Measurements from ENCODE around the gene ST3GAL6.

ST3GAL6 gene

GRCh38 chr3:98741121-98741716 lies 21.9 kb upstream of the ST3GAL6 start:
- no peak for DNase-seq

DNA sequence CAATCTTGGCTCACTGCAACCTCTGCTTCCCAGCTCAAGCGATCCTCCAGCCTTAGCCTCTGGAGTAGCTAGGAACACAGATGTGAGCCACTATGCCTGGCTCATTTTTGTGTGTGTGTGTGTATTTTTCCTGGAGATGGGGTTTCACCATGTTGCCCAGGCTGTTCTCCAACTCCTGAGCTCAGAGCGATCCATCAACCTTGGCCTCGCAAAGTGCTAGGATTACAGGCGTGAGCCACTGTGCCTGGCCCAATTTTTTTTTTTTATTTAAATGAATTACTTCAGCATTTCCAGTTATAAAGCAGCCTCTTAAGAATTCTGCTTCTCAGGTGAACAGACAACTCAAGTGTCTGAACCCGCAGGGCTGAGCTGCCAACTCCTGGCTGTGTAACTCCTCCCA lies 20.1 kb upstream of the ST3GAL6 start:
- no peak for DNase-seq

GRCh38 chr3:98744283-98744682 lies 18.9 kb upstream of the ST3GAL6 start:
- DNase-seq = no peak

DNA sequence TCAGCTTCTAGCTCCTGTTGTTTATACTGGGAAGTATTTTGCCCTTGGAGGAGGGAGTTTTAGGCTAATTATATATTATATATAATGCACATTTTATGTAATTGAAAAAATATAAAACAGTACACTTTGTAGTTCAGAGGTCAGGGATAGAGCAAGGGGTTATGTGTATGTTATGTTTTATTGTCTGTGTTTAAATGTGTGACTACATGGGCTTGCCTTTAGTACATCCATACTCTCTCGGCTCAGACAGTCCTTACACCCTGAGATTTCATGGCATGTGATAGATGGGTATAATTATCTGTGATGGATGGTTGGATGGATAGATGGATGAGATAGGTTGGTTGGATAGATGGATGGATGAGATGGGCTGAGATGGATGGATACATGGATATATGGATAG lies 17.4 kb upstream of the ST3GAL6 start:
- DNase-seq = no peak

- no peak for DNase-seq
Observed at GRCh38 chr3:98746122-98746521, 17.0 kb upstream of the ST3GAL6 start.

DNA sequence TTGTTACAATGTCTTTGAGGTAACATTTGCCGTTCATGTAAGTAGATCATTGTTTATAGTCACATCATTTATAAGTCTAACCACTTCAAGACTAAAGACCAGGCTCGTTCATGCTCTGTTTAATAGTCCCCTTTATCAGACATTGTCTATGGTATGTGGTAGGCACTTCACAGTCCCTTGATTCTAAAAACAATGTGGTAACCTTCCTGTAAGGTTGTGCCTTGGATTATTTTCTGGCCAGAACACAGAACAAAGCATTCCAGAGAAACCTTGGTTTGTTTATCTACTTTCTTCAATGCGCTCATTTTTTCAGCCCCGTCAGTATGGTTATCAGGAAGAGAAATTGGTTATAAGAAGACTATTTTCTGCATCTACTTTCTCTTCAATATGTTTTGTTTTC lies 16.3 kb upstream of the ST3GAL6 start:
- DNase-seq = no peak

- no peak for DNase-seq
Observed at GRCh38 chr3:98750276-98750919, 12.7 kb upstream of the ST3GAL6 start.

GRCh38 chr3:98754483-98754882 lies 8.7 kb upstream of the ST3GAL6 start:
- DNase-seq = no peak

- no peak for DNase-seq
Observed at GRCh38 chr3:98755601-98756000, 7.5 kb upstream of the ST3GAL6 start.

- no peak for DNase-seq
Observed at GRCh38 chr3:98759629-98760028, 3.5 kb upstream of the ST3GAL6 start.

DNA sequence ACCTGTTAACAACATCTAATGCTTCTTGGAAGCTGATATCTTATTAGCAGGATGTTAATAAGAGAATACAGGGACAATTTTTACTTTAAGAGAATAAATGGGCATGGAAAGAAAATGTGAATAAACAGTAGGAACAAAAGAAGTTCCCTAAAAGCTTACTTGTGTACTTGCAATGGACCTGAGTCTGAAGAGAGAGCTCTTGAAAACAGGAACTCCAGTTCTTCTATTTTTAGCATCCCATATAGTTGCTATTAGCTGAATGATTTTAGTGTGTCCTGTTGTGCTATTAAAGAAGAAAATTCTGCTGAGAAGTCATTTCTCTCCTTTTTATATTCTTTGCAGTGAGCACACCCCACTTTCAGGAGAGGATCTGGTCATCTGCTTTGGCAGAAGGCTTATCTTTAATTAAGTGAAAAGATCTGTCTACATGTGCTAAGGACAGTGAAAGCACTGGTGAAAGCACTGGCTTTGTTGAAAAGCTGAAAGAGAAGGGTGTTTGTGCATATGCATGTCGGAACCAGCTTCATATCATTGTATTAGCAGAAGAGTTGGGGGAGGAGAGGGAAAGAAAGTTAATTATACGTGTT lies 1.4 kb upstream of the ST3GAL6 start:
- no peak for DNase-seq

DNA sequence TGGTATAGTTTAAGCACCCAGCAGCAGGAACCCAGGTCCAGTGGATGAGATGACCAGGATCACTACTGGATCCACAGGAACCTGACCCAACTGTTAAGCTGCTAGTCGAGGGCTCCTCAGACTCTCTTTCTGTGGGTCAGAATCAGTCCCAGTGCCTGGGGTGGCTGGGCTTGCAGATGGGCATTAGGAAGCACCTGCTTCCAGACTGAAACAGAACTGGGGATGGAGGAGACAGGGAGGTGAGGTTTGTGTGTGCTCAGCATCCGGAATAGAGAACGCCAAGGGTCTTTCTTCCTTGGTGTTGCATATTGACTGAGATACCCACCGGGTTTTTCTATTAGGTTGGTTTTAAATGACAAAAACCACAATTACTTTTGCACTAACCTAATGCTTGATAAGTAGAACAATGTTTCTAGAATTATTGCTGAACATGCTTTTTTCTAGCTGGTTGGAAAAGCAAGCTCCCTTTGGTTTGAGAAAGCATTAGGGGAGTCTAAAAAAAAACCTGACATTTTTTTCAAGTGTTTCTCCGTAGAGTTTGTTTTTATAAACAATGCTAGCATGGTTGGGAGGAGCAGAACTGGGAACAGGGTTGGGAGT lies 779 bp downstream of the ST3GAL6 start:
- DNase-seq = no peak

GRCh38 chr3:98764472-98764884 lies 1.3 kb downstream of the ST3GAL6 start:
- DNase-seq = no peak

- DNase-seq = no peak
Observed at GRCh38 chr3:98765721-98766120, 2.6 kb downstream of the ST3GAL6 start.

- DNase-seq = no peak
Observed at GRCh38 chr3:98766924-98767323, 3.8 kb downstream of the ST3GAL6 start.

DNA sequence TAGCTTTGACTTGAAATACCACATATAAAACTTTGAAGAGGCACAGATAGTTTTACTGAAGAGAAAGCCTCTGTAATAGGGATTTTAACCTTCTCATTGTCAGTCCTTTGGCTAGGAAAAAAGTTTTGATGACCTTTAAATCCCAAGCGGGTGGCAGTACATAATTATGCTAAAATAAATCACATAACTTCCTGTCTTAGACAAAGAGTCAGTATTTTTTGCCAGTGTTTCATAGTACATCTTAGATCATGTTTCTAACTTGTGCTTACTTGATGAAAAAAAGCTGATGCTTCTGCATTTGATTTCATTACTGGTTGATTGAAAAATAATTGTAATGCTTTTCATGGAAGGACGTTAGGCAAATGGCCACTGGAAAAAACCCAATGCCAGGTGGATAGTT lies 5.8 kb downstream of the ST3GAL6 start:
- no peak for DNase-seq

GRCh38 chr3:98769448-98769847 lies 6.3 kb downstream of the ST3GAL6 start:
- DNase-seq = no peak

DNA sequence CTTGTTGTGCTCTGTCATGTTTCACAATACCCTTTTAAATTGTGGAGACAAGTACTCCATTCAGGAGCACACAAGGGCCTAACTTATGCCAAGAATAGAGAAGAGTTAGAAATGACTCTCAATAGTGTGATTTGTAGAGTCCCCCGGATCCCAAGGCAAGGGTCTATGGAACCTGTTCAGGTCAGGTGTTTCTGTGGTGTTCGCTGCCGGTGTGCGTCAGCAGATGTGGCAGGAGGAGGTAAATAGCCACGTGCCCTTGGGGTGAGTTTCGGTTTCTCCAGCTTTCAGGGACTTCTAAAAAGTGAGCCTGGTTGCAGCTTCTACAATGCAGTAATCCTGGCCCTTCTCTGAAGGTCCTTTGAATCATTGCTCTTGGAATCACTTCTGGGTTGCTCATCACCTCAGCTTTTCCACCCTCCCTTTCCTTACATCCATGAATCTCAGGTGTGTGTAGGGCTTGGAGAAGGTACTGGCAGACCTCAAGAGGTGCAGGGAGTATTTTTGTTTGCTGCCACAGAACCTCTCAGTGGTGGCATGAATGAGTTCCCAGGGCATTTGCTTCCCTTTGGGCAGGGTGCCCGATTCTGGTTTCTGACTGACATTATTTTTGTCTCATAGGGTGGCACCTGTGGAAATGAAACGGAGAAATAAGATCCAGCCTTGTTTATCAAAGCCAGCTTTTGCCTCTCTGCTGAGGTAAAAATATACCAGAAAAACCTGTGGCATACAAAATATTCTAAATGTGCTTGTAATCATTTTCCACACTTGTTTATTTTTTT lies 7.3 kb downstream of the ST3GAL6 start:
- DNase-seq = no peak

- no peak for DNase-seq
Observed at GRCh38 chr3:98772022-98772421, 8.9 kb downstream of the ST3GAL6 start.

GRCh38 chr3:98775459-98776139 lies 12.5 kb downstream of the ST3GAL6 start:
- DNase-seq = no peak

GRCh38 chr3:98776140-98776493 lies 13.0 kb downstream of the ST3GAL6 start:
- DNase-seq = no peak

DNA sequence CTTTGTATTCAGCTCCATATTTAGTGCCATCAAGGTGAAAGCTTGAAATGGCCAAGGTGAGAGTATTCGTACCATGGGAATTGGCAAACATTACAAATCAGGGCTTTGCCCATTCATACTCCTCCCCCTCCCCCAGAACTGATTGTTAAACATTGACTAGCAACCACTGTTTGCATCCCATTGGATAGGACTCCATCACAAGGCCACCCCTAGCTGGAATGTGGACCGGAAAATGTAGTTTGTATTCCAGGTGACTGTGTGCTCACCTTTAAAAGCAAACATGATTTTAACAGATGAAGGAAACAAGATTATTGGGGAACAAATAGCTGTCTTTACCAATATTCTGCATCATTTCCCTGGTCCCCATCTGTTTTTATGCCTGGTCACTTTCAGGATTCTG lies 14.1 kb downstream of the ST3GAL6 start:
- DNase-seq = no peak

DNA sequence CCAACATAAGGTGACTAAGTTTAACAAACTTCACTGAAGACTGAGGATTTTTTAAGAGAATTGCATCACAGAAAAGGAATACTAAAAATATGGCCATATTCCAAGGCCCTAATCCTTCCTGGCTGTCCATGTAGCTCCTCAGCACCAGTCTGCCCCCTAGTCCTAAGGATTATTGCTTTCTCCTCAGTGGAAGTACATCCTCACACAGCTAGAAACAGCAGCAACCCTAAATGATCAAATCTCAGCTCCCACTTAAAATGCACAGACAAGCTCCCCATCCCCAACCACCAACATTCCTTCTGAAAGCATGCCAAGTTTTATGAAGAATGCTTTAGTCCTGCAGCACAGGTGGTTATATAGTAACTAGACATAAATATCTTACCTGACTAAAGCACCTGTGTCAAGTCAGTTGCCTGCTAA lies 14.7 kb downstream of the ST3GAL6 start:
- no peak for DNase-seq
